Measurements from ENCODE around the gene ACSL1.

DNA sequence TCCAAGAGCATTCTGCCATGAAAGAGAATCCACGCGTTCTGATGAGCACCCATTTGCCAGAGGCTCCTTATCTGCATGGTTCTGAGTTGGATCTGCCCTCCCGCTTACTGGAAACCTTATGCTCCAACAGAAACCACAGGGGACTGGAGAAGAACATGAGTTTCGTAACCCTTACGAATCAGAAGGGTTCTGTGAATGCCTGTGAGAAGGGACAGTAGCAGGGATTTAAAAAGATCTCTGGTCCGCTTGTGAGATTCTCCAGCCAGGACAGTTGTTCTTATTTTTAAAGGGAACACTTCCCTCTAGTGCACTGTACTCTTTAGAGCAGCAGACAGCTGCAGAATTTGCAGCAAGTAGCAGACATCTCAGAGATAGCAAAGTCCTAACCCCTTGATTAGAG, 69.4 kb downstream of the ACSL1 start:
- TF ChIP-seq CTCF (IDR thresholded peaks at IDR 0.05; ENCODE audit: low read depth, low read length) (no peak), EZH2phosphoT487 (IDR thresholded peaks at IDR 0.05; ENCODE audit: low read depth) (no peak)

Measured in OCI-LY3 (cell line).